Thyroid gland (tissue), 4 donors: ENCODE measurements around the gene MEP1A. TPM values are rescaled to one million over a fixed set of nuclear protein-coding genes. Genes with fewer than 3 reads are reported as not detected.
A peak's percentile ranks its signal among the peaks of the same experiment; 100 is the strongest.

Source experiments
- DNase-seq, 2 donors: peaks; one replicate each; pipeline ENCODE4 v3.0.0-alpha.2; 2019
- H3K27ac ChIP-seq, 3 donors: fragments of 200-600 bp; sonication (generic); 1 replicate in 2 of 3; 2 replicates in 1 of 3; pipeline ENCODE4 v1.5.1; 2016 to 2019; ENCODE audit warnings: mild to moderate bottlenecking in 1 of 3, moderate library complexity in 1 of 3
- H3K27me3 ChIP-seq: fragments of 200-600 bp; sonication (generic); one replicate; pipeline ENCODE4 v1.5.1; 2019
- H3K36me3 ChIP-seq, 2 donors: fragments of 200-600 bp; sonication (generic); one replicate each; pipeline ENCODE4 v1.5.1; 2016 to 2019
- H3K4me1 ChIP-seq, 2 donors: fragments of 200-600 bp; sonication (generic); one replicate each; pipeline ENCODE4 v1.5.1; 2017 to 2019
- H3K4me3 ChIP-seq, 3 donors: fragments of 200-600 bp; sonication (generic); replicated peaks in 1 of 3; 1 replicate in 2 of 3; 2 replicates in 1 of 3; pipeline ENCODE4 v1.5.1; 2016; ENCODE audit warnings: mild to moderate bottlenecking in 1 of 3
- H3K9me3 ChIP-seq: fragments of 200-600 bp; sonication (generic); one replicate; pipeline ENCODE4 v1.5.1; 2017
- POLR2A ChIP-seq, 2 donors: fragments of 450-650 bp; IDR thresholded peaks; one replicate each; pipeline ENCODE4 v1.6.1; 2017; ENCODE audit warnings: antibody characterized with exemption in 2 of 2, mild to moderate bottlenecking in 2 of 2, moderate library complexity in 1 of 2
- WGBS, 2 donors: methylation state at CpG; one replicate each; pipeline ENCODE4 v1.1.5; 2017; 5-methylcytosine and 5-hydroxymethylcytosine counted together
- intact Hi-C: fragments of 100-400 bp; cut with DNase I; formaldehyde crosslinking; loops from one replicate; pipeline ENCODE4 v1.15.1; 2023
- total RNA-seq, 4 donors: library from RNA; depleted of rRNA; stranded (reverse); fragments of >200 nt; gene quantifications; one replicate each; pipeline ENCODE4 v1.2.3, GENCODE V29; 2016
- TF ChIP-seq, protein P1 (sequence below), 6 experiments: fragments of 200-600 bp in 3 of 6; fragments of 450-650 bp in 3 of 6; sonication (generic) in 3 of 6; IDR thresholded peaks; one replicate each; pipeline ENCODE4 v1.5.1; 2016 to 2019; ENCODE audit warnings: antibody characterized with exemption in 6 of 6, mild to moderate bottlenecking in 2 of 6, inconsistent platforms in 1 of 6, moderate library complexity in 1 of 6

MEP1A gene
- total RNA-seq, 4 donors from 2014 or later, result not detected

DNA sequence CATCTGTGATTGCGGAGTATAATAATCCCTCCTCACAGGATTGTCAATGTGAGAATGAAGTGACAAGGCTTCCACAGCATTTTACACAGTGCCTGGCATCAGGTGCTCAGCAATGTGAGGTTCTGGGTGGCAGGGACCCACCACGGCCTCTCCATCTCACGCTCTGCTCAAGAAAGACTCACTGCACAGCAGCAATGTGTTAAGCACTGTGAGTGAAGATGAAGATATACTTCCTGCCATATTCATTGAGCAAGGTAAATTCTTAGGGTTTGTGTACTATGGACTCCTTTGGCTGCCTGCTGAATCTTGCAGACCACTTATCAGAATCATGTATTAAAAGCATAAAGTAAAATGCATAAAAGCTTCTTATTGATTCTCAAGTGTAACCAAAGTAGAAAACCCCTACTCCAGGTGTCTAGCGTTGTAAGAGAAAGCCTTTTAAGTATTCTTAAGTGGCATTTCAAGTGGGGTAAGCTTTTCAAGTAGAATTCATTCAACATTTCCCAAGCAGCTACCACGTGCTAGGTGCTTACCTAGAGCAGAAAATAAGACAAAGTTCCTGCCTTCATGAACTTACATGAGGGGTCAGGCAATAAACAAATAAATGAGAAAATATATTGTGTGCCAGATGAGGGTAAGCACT is 17.0 kb upstream of the MEP1A start:
- H3K27ac ChIP-seq, result no peak overlapping the region
- WGBS, 2 donors, result 30 to 43% methylated on average over 5 of the region's 5 CpGs
- H3K9me3 ChIP-seq, result no peaks in the 10 kb centered on the region
- intact Hi-C loops, result no loop called here
- no peak overlapping the region for H3K4me3 ChIP-seq
- peaks cover 11 to 12% of the 10 kb centered on the region in 2 donors for H3K4me1 ChIP-seq
- TF ChIP-seq, protein P1, sequence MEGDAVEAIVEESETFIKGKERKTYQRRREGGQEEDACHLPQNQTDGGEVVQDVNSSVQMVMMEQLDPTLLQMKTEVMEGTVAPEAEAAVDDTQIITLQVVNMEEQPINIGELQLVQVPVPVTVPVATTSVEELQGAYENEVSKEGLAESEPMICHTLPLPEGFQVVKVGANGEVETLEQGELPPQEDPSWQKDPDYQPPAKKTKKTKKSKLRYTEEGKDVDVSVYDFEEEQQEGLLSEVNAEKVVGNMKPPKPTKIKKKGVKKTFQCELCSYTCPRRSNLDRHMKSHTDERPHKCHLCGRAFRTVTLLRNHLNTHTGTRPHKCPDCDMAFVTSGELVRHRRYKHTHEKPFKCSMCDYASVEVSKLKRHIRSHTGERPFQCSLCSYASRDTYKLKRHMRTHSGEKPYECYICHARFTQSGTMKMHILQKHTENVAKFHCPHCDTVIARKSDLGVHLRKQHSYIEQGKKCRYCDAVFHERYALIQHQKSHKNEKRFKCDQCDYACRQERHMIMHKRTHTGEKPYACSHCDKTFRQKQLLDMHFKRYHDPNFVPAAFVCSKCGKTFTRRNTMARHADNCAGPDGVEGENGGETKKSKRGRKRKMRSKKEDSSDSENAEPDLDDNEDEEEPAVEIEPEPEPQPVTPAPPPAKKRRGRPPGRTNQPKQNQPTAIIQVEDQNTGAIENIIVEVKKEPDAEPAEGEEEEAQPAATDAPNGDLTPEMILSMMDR (IDR thresholded peaks at IDR 0.05), result no peak
- no peak for TF ChIP-seq POLR2A (IDR thresholded peaks at IDR 0.05)
- peak; percentile 26 to 41 for DNase-seq
- H3K27me3 ChIP-seq, result no peaks in the 10 kb centered on the region
- no peaks in the 10 kb centered on the region for H3K36me3 ChIP-seq

DNA sequence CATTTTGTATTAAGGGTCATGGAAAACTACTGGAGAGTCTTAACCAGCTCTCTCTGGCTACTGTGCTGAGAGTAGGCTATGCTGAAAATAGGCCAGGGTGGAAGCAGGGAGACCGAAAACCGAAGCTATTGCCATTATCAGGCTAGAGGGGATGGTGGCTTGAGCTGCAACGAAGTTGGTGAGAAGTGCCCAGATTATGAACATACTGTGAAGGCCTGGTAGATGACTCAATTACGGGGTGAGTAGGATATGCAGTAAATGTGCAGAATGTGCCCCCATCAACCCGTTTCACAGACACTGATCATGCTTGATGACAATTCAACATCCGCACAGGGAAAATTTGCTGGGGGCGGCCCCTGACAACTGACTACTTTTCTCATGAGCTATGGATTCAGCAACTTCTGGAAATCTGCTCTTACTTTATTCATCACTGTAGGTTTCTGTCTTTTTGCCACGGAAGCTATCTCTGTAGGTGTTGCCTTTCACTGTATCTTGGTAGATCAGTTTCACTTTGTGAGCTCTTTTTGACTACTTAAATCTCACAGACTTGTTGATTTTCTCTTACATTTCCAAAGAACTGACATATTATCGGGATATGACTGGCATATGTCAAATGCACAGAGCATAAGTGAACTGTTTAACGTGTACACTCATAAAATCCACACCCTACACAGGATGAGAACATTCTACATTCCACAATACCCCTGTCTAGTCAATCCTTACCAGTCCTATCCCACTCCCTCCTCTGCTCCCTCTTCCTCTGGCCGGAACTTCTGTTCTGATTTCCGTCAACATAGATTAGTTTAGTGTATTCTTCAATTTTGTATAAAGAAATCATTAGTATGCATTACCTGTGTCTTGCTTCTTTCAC is 15.5 kb upstream of the MEP1A start:
- no peak for TF ChIP-seq POLR2A (IDR thresholded peaks at IDR 0.05)
- TF ChIP-seq, protein P1 (IDR thresholded peaks at IDR 0.05), result no peak
- intact Hi-C loops, result no loop called here

DNA sequence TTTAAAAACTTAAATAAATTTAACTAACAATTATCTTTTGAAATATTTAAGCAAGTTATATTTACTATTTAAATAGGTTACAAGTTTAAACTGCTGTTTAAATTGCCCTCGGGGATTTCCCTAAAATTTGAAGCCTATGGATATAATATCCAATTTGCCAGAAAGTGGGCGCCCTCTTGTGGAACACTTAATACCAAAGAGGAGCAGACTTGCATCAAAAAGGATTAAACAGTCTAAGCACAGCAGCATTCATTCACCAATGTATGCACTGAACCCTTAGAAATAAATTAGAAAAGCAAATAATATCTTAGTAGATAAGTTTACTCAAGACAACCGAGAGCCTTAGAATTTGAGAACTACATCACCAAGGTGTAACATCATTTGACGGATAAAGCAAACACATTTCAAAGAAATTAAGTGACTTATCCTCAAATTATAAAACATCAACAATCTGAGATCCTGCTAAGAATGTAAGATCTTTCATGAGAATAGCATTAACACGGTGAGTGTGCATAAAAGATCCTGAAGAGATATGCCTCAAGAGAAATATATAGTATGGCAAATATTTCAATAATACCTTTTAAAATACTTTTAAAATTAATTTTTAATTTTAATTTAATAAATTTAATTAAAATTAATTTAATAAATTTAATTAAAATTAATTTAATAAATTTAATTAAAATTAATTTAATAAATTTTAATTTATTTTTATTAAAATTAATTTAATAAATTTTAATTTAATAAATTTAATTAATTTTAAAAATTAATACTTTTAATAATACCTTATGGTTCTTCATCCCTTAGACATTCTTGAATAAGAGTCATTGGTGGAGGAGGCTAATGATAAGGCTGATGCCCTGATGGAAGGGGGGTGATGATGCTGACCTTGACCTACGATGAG is 11.5 kb upstream of the MEP1A start:
- WGBS, 2 donors, result 33% methylated on average over 6 of the region's 6 CpGs
- Histone ChIP-seq H3K4me3 (no peak overlapping the region), H3K4me1 (peaks cover under 1% of the 10 kb centered on the region in 2 donors), H3K36me3 (no peaks in the 10 kb centered on the region), H3K27ac (no peak overlapping the region), H3K27me3 (no peaks in the 10 kb centered on the region), H3K9me3 (no peaks in the 10 kb centered on the region)
- TF ChIP-seq, protein P1 (IDR thresholded peaks at IDR 0.05), result peak; percentile 52 to 71 (median 58)
- no peak for TF ChIP-seq POLR2A (IDR thresholded peaks at IDR 0.05)
- intact Hi-C loops, result no loop called here
- peak; percentile 51 to 55 for DNase-seq

More for the DNA sequence above, 15.5 kb upstream of the MEP1A start:
- no peaks in the 10 kb centered on the region for H3K27me3 ChIP-seq
- H3K4me1 ChIP-seq, result peaks cover 11 to 12% of the 10 kb centered on the region in 2 donors
- no peak overlapping the region for H3K27ac ChIP-seq
- 84 to 90% methylated on average over 12 of the region's 12 CpGs for WGBS, 2 donors
- no peaks in the 10 kb centered on the region for H3K9me3 ChIP-seq
- H3K36me3 ChIP-seq, result no peaks in the 10 kb centered on the region
- no peak overlapping the region for H3K4me3 ChIP-seq
- no peak for DNase-seq

DNA sequence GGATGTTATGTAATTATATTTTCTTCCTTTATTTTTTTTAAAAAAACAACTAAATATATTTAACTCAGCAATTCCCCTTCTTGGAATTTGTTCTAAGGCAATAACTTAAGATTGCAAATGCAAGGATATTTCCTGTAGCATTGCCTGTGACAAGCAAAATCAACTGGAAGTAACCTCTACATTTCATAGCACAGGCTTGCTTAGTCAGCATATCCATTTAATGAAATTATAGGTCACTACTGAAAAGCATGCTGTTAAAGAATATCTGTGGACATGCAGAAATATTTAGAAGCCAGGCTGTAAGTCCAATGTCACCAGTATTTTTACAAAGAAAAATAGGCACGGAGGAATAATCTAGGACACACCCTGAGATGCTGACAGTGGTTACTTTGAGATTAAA is 8.7 kb upstream of the MEP1A start:
- TF ChIP-seq, protein P1 (IDR thresholded peaks at IDR 0.05), result no peak
- TF ChIP-seq POLR2A (IDR thresholded peaks at IDR 0.05), result no peak
- no peaks in the 10 kb centered on the region for H3K36me3 ChIP-seq
- no peak overlapping the region for H3K27ac ChIP-seq
- H3K4me3 ChIP-seq, result no peak overlapping the region
- no peaks in the 10 kb centered on the region for H3K4me1 ChIP-seq
- no peaks in the 10 kb centered on the region for H3K9me3 ChIP-seq
- no peak for DNase-seq
- no peaks in the 10 kb centered on the region for H3K27me3 ChIP-seq
- intact Hi-C loops, result no loop called here
- 88 to 90% methylated on average over 1 of the region's 1 CpG for WGBS, 2 donors
